AG04450 (cell line): ENCODE results near the gene TRIP4. TPM values are rescaled to one million over a fixed set of nuclear protein-coding genes. Genes with fewer than 3 reads are reported as not detected.

Experiments
- CTCF ChIA-PET: fragments of 300-600, 350-600 bp; formaldehyde crosslinking; extraction: SDS; loops from one replicate; lab custom pipeline; 2022; ENCODE audit warnings: antibody characterized with exemption, inconsistent platforms; lab: Charles Lee
- POLR2A ChIA-PET: fragments of 350-600 bp; formaldehyde crosslinking; extraction: SDS; loops from one replicate; lab custom pipeline; 2021; ENCODE audit warnings: antibody characterized with exemption, inconsistent platforms; lab: Yijun Ruan, JAX
- DNase-seq: peaks from one replicate; pipeline ENCODE4 v3.0.0-alpha.2; 2011; ENCODE audit warnings: low read depth, low spot score
- H3K27ac ChIP-seq: one replicate; pipeline ENCODE4 v1.5.1; 2012; ENCODE audit warnings: low read depth, low read length, control low read depth
- H3K27me3 ChIP-seq: one replicate; pipeline ENCODE4 v1.6.0; 2012; ENCODE audit warnings: low read length; ENCODE audit not compliant: control insufficient read depth, insufficient read depth
- H3K4me3 ChIP-seq: 2 replicates; pipeline ENCODE4 v1.5.1; 2011; ENCODE audit warnings: mild to moderate bottlenecking, low read depth, low read length, control low read depth
- H3K9me3 ChIP-seq: 2 replicates; pipeline ENCODE4 v1.5.1; 2012; ENCODE audit warnings: low read length; ENCODE audit not compliant: control insufficient read depth, insufficient read depth
- CTCF ChIP-seq: IDR thresholded peaks from 2 replicates; pipeline ENCODE4 v1.5.1; 2011; ENCODE audit warnings: low read depth, low read length, control low read depth, inconsistent platforms
- polyA plus RNA-seq: library from polyadenylated mRNA; depleted of rRNA; stranded (reverse); fragments of >200 nt; gene quantifications from 2 replicates; pipeline ENCODE4 v1.2.3, GENCODE V29; 2011

TRIP4 gene
- polyA plus RNA-seq, 1 experiment, result 28.0 TPM

GRCh38 chr15:64443016-64443415 is 55.4 kb downstream of the TRIP4 start:
- TF ChIP-seq CTCF, result no peak
- ChIA-PET CTCF (interaction anchor here (1.4 kb wide), 1 partner anchor 210 kb away, joined by 4 read pairs; no protein-coding TSS in a partner anchor), POLR2A (interaction anchor here (0.5 to 0.7 kb wide), 2 partner anchors 17 to 29 kb away, joined by 3 to 4 read pairs; no protein-coding TSS in a partner anchor)
- Histone ChIP-seq H3K4me3 (no peak overlapping the region), H3K27me3 (no peaks in the 10 kb centered on the region), H3K9me3 (no peaks in the 10 kb centered on the region), H3K27ac (peak overlapping the region; percentile 86)
- no peak for DNase-seq

- peak overlapping the region; percentile 86 for H3K27ac ChIP-seq
- TF ChIP-seq CTCF, result no peak
- ChIA-PET CTCF (interaction anchor here (1.4 kb wide), 1 partner anchor 209 kb away, joined by 4 read pairs; no protein-coding TSS in a partner anchor), POLR2A (interaction anchor here (0.7 kb wide), 1 partner anchor 16 kb away, joined by 4 read pairs; no protein-coding TSS in a partner anchor)
- H3K27me3 ChIP-seq, result no peaks in the 10 kb centered on the region
- DNase-seq, result peak; percentile 70
- H3K4me3 ChIP-seq, result peak overlapping the region; percentile 25; the same call in 1 of the 2 replicates
- H3K9me3 ChIP-seq, result no peaks in the 10 kb centered on the region
Observed at GRCh38 chr15:64443747-64444621, 56.3 kb downstream of the TRIP4 start.

DNA sequence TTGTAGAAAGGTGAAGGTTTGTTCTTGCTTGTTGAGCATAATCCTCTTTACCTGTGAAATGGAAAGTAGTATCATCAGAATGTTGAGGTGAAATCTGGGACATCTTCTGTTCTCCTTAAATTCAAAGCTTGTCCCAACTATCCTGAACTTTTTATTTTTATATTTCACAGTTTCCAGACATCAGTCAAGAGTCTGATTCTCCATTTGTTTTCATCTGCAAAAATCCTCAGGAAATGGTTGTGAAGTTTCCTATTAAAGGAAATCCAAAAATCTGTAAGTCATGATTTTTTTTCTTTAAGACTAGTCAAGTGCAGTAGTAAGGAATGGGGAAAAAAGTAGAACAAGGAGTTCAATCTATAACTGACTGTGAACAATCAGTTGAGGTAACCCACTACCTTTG is 57.2 kb downstream of the TRIP4 start:
- DNase-seq, result no peak
- ChIA-PET CTCF (no interaction called here), POLR2A (interaction anchor here (0.7 kb wide), 1 partner anchor 67 kb away, joined by 4 read pairs; no protein-coding TSS in a partner anchor)
- Histone ChIP-seq H3K9me3 (no peaks in the 10 kb centered on the region), H3K27ac (no peak overlapping the region), H3K27me3 (no peaks in the 10 kb centered on the region), H3K4me3 (no peak overlapping the region)
- TF ChIP-seq CTCF, result no peak

GRCh38 chr15:64447536-64448315 is 60.1 kb downstream of the TRIP4 start:
- no peak for DNase-seq
- CTCF ChIA-PET, result no interaction called here
- TF ChIP-seq CTCF, result no peak
- POLR2A ChIA-PET, result no interaction called here
- H3K9me3 ChIP-seq, result no peaks in the 10 kb centered on the region
- no peak overlapping the region for H3K27ac ChIP-seq
- no peak overlapping the region for H3K4me3 ChIP-seq
- H3K27me3 ChIP-seq, result no peaks in the 10 kb centered on the region
